HepG2 (cell line): ENCODE measurements around the gene HDAC3. TPM values are rescaled to one million over a fixed set of nuclear protein-coding genes. Genes with fewer than 3 reads are reported as not detected.
A peak's percentile ranks its signal among the peaks of the same experiment; 100 is the strongest.

ENCODE experiments used
- AHDC1 ChIP-seq: sonication (generic); formaldehyde crosslinking; IDR thresholded peaks from 2 replicates; pipeline ENCODE4 v1.5.1; 2020; ENCODE audit warnings: mild to moderate bottlenecking, missing genetic modification reagents, borderline replicate concordance
- ASH2L ChIP-seq: fragments of 300-600, 200-600 bp; sonication (generic); IDR thresholded peaks from 2 replicates; pipeline ENCODE4 v1.7.0; 2017; ENCODE audit warnings: low read depth, mild to moderate bottlenecking, moderate library complexity, mixed read lengths, low read length; ENCODE audit not compliant: insufficient read length
- CHCHD3 ChIP-seq: sonication (generic); formaldehyde crosslinking; IDR thresholded peaks from 2 replicates; pipeline ENCODE4 v1.8.0; 2022; ENCODE audit warnings: mild to moderate bottlenecking, missing genetic modification reagents, moderate library complexity
- EZH2 ChIP-seq: conservative IDR thresholded peaks from 2 replicates; pipeline ENCODE4 v1.6.1; 2012; ENCODE audit warnings: mild to moderate bottlenecking, low read depth, low read length, moderate library complexity
- HMG20A ChIP-seq: IDR thresholded peaks from 2 replicates; pipeline ENCODE4 v1.6.1; 2016; ENCODE audit warnings: borderline replicate concordance
- JUN ChIP-seq: sonication (generic); formaldehyde crosslinking; IDR thresholded peaks from 2 replicates; pipeline ENCODE4 v1.4.0; 2020; ENCODE audit warnings: mild to moderate bottlenecking, missing genetic modification reagents
- NFIB ChIP-seq: sonication (generic); formaldehyde crosslinking; IDR thresholded peaks from 2 replicates; pipeline ENCODE4 v1.9.0; 2021; ENCODE audit warnings: missing genetic modification reagents, mild to moderate bottlenecking, borderline replicate concordance
- PATZ1 ChIP-seq: sonication (generic); formaldehyde crosslinking; IDR thresholded peaks from 2 replicates; pipeline ENCODE4 v1.4.0; 2020; ENCODE audit warnings: missing genetic modification reagents
- PPARG ChIP-seq: conservative IDR thresholded peaks from 2 replicates; pipeline ENCODE4 v1.6.1; 2016; ENCODE audit warnings: missing biosample characterization, missing genetic modification reagents
- ZNF17 ChIP-seq: sonication (generic); formaldehyde crosslinking; IDR thresholded peaks from 2 replicates; pipeline ENCODE4 v1.5.0; 2020; ENCODE audit warnings: mild to moderate bottlenecking, missing genetic modification reagents
- ZNF329 ChIP-seq: sonication (generic); formaldehyde crosslinking; IDR thresholded peaks from 2 replicates; pipeline ENCODE4 v1.9.0; 2021; ENCODE audit warnings: low read depth, mild to moderate bottlenecking, missing genetic modification reagents
- ZNF704 ChIP-seq: sonication (generic); formaldehyde crosslinking; IDR thresholded peaks from 2 replicates; pipeline ENCODE4 v1.8.1; 2023; ENCODE audit warnings: mild to moderate bottlenecking, inconsistent platforms, moderate library complexity, missing genetic modification reagents, borderline replicate concordance
- ZSCAN9 ChIP-seq: IDR thresholded peaks from 2 replicates; pipeline ENCODE4 v1.6.1; 2016; ENCODE audit warnings: borderline replicate concordance
- polyA plus RNA-seq, 8 experiments: library from polyadenylated mRNA; depleted of rRNA in 3 of 8; stranded (reverse) in 7 of 8; unstranded in 1 of 8; fragments of >200 nt; fragmentation: Illumina TruSeq in 4 of 8; extraction: Trizol in 4 of 8; gene quantifications; 2 replicates each; pipeline versions ENCODE4 v1.2.1 to v1.2.3, GENCODE V29; 2011 to 2016; ENCODE audit warnings: low read depth in 4 of 8, missing spikeins in 1 of 8, mixed read lengths in 1 of 8; ENCODE audit not compliant: insufficient read depth in 1 of 8
- total RNA-seq, 5 experiments: library from RNA; depleted of rRNA; stranded (reverse); fragments of >200 nt; fragmentation: Illumina TruSeq; extraction: Trizol; gene quantifications; 2 replicates each; pipeline ENCODE4 v1.2.3, GENCODE V29; 2016; ENCODE audit warnings: low read depth in 1 of 5
- TF ChIP-seq, protein P1 (sequence below): sonication (generic); formaldehyde crosslinking; IDR thresholded peaks from 2 replicates; pipeline ENCODE4 v1.4.0; 2020; ENCODE audit warnings: missing genetic modification reagents

The HDAC3 gene
- total and polyA plus RNA-seq, 2 of the 13 experiments (the other 11 are each of a cell fraction or from before 2014, with no cell fraction given) = 84.0 to 94.1 TPM

GRCh38 chr5:141637767-141638419 is 1.2 kb upstream of the HDAC3 start (continued):
- TF ChIP-seq AHDC1 (no peak), HMG20A (CRISPR knock-in tag) (no peak), CHCHD3 (CRISPR knock-in tag) (no peak), ZSCAN9 (no peak), PATZ1 (CRISPR knock-in tag) (peak; percentile 32; the same call in 1 of the 2 replicates), JUN (no peak), ZNF17 (CRISPR knock-in tag) (no peak), ASH2L (no peak), ZNF704 (CRISPR knock-in tag) (no peak), EZH2 (no peak), ZNF329 (no peak), NFIB (no peak), PPARG (CRISPR knock-in tag) (no peak)
- TF ChIP-seq, protein P1, sequence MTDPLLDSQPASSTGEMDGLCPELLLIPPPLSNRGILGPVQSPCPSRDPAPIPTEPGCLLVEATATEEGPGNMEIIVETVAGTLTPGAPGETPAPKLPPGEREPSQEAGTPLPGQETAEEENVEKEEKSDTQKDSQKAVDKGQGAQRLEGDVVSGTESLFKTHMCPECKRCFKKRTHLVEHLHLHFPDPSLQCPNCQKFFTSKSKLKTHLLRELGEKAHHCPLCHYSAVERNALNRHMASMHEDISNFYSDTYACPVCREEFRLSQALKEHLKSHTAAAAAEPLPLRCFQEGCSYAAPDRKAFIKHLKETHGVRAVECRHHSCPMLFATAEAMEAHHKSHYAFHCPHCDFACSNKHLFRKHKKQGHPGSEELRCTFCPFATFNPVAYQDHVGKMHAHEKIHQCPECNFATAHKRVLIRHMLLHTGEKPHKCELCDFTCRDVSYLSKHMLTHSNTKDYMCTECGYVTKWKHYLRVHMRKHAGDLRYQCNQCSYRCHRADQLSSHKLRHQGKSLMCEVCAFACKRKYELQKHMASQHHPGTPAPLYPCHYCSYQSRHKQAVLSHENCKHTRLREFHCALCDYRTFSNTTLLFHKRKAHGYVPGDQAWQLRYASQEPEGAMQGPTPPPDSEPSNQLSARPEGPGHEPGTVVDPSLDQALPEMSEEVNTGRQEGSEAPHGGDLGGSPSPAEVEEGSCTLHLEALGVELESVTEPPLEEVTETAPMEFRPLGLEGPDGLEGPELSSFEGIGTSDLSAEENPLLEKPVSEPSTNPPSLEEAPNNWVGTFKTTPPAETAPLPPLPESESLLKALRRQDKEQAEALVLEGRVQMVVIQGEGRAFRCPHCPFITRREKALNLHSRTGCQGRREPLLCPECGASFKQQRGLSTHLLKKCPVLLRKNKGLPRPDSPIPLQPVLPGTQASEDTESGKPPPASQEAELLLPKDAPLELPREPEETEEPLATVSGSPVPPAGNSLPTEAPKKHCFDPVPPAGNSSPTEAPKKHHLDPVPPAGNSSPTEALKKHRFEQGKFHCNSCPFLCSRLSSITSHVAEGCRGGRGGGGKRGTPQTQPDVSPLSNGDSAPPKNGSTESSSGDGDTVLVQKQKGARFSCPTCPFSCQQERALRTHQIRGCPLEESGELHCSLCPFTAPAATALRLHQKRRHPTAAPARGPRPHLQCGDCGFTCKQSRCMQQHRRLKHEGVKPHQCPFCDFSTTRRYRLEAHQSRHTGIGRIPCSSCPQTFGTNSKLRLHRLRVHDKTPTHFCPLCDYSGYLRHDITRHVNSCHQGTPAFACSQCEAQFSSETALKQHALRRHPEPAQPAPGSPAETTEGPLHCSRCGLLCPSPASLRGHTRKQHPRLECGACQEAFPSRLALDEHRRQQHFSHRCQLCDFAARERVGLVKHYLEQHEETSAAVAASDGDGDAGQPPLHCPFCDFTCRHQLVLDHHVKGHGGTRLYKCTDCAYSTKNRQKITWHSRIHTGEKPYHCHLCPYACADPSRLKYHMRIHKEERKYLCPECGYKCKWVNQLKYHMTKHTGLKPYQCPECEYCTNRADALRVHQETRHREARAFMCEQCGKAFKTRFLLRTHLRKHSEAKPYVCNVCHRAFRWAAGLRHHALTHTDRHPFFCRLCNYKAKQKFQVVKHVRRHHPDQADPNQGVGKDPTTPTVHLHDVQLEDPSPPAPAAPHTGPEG (CRISPR knock-in tag) = no peak
